DOHH2 (cell line): ENCODE results near the gene HOXC4.
A peak's percentile ranks its signal among the peaks of the same experiment; 100 is the strongest.

Experiments
- H3F3A ChIP-seq: fragments of 200-600 bp; sonication (generic), shearing (Covaris generic); 2 replicates; pipeline ENCODE4 v1.6.0; 2016; ENCODE audit warnings: antibody characterized with exemption, mild to moderate bottlenecking; ENCODE audit not compliant: control insufficient read depth, insufficient read depth
- H3K27ac ChIP-seq: fragments of 200-600 bp; sonication (generic); 2 replicates; pipeline ENCODE4 v1.5.1; 2014; ENCODE audit warnings: low read depth, mild to moderate bottlenecking, low read length, moderate library complexity
- H3K27me3 ChIP-seq: fragments of 200-600 bp; sonication (generic); 2 replicates; pipeline ENCODE4 v1.6.1; 2014; ENCODE audit warnings: mild to moderate bottlenecking, low read length, mixed read lengths; ENCODE audit not compliant: control insufficient read depth
- H3K36me3 ChIP-seq: fragments of 200-600 bp; sonication (generic); 2 replicates; pipeline ENCODE4 v1.6.1; 2014; ENCODE audit warnings: mild to moderate bottlenecking, low read length, moderate library complexity, mixed read lengths; ENCODE audit not compliant: control insufficient read depth
- H3K4me1 ChIP-seq: fragments of 200-600 bp; sonication (generic); 2 replicates; pipeline ENCODE4 v1.6.1; 2014; ENCODE audit warnings: mild to moderate bottlenecking, low read length, mixed read lengths; ENCODE audit not compliant: control insufficient read depth
- H3K4me2 ChIP-seq: fragments of 200-600 bp; sonication (generic); 2 replicates; pipeline ENCODE4 v1.6.0; 2014; ENCODE audit warnings: mild to moderate bottlenecking, low read length, moderate library complexity
- H3K4me3 ChIP-seq: fragments of 200-600 bp; sonication (generic); 2 replicates; pipeline ENCODE4 v1.5.1; 2014; ENCODE audit warnings: mild to moderate bottlenecking, low read length, mixed read lengths
- H3K79me2 ChIP-seq: fragments of 200-600 bp; sonication (generic); 2 replicates; pipeline ENCODE4 v1.6.1; 2014; ENCODE audit warnings: mild to moderate bottlenecking, low read length, mixed read lengths; ENCODE audit not compliant: control insufficient read depth
- H3K9me2 ChIP-seq: fragments of 200-600 bp; sonication (generic); replicated peaks from 2 replicates; pipeline ENCODE4 v1.6.1; 2014; ENCODE audit warnings: mild to moderate bottlenecking, low read length, mixed read lengths; ENCODE audit not compliant: control insufficient read depth
- H3K9me3 ChIP-seq: fragments of 200-600 bp; sonication (generic); 2 replicates; pipeline ENCODE4 v1.6.1; 2014; ENCODE audit warnings: antibody characterized with exemption, low read length, mixed read lengths; ENCODE audit not compliant: control insufficient read depth, insufficient read depth
- H4K20me1 ChIP-seq: fragments of 200-600 bp; sonication (generic); 2 replicates; pipeline ENCODE4 v1.6.0; 2014; ENCODE audit warnings: low read depth, mild to moderate bottlenecking, antibody characterized with exemption, low read length, moderate library complexity; ENCODE audit not compliant: control insufficient read depth, insufficient read depth
- EZH2phosphoT487 ChIP-seq: fragments of 200-600 bp; sonication (generic); IDR thresholded peaks from 2 replicates; pipeline ENCODE4 v1.6.1; 2017; ENCODE audit warnings: borderline replicate concordance, mild to moderate bottlenecking, antibody characterized with exemption, low read length, moderate library complexity, mixed read lengths
- TF ChIP-seq, protein P1 (sequence below): fragments of 200-600 bp; sonication (generic); IDR thresholded peaks from one replicate; pipeline ENCODE4 v1.5.1; 2014; ENCODE audit warnings: antibody characterized with exemption, mild to moderate bottlenecking, low read depth, low read length; ENCODE audit not compliant: poor library complexity, severe bottlenecking

The HOXC4 gene

DNA sequence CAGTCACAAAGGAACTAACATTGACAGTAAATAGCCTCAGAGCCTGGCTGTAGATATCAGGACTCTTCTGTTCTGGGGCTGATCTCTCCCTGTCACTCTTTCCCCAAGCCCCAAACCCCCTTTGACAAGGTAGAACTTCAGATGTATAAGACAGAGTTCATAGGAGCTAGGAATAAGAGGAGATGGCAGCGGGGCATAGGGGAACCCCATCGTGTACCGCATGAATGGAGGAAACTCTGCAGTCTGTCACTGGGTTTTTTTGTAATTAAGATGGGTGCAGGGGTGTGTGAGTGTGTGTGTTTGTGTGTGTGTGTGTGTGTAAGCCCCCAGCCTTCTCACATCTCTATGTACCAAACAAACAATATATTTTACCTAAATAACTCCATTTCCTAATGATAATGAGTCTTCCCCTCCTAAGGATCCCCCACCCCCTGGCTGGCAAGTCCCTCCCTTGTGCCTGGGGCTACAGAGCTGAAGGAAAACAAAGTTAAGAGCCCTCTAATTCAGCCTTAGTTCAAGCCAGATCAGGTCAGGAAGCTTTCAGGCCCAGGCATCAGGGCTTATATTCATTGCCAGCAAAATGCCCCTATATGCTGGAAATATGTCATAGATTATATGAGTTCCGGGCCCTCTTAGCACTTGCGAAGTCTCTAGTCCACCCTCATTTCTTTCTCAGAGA, 9.1 kb upstream of the HOXC4 start:
- no peak overlapping the region for H3K4me3 ChIP-seq
- H3K4me2 ChIP-seq = peak overlapping the region; percentile 28
- no peaks in the 10 kb centered on the region for H3K9me2 ChIP-seq
- H3F3A ChIP-seq = no peaks in the 10 kb centered on the region; the same call in 1 of the 2 replicates
- peaks cover 19% of the 10 kb centered on the region for H3K4me1 ChIP-seq
- H4K20me1 ChIP-seq = no peaks in the 10 kb centered on the region
- peaks cover 27% of the 10 kb centered on the region for H3K27me3 ChIP-seq
- H3K36me3 ChIP-seq = no peaks in the 10 kb centered on the region
- H3K9me3 ChIP-seq = no peaks in the 10 kb centered on the region
- H3K79me2 ChIP-seq = no peaks in the 10 kb centered on the region
- H3K27ac ChIP-seq = no peak overlapping the region
- TF ChIP-seq, protein P1, sequence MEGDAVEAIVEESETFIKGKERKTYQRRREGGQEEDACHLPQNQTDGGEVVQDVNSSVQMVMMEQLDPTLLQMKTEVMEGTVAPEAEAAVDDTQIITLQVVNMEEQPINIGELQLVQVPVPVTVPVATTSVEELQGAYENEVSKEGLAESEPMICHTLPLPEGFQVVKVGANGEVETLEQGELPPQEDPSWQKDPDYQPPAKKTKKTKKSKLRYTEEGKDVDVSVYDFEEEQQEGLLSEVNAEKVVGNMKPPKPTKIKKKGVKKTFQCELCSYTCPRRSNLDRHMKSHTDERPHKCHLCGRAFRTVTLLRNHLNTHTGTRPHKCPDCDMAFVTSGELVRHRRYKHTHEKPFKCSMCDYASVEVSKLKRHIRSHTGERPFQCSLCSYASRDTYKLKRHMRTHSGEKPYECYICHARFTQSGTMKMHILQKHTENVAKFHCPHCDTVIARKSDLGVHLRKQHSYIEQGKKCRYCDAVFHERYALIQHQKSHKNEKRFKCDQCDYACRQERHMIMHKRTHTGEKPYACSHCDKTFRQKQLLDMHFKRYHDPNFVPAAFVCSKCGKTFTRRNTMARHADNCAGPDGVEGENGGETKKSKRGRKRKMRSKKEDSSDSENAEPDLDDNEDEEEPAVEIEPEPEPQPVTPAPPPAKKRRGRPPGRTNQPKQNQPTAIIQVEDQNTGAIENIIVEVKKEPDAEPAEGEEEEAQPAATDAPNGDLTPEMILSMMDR = no peak
- no peak for TF ChIP-seq EZH2phosphoT487

DNA sequence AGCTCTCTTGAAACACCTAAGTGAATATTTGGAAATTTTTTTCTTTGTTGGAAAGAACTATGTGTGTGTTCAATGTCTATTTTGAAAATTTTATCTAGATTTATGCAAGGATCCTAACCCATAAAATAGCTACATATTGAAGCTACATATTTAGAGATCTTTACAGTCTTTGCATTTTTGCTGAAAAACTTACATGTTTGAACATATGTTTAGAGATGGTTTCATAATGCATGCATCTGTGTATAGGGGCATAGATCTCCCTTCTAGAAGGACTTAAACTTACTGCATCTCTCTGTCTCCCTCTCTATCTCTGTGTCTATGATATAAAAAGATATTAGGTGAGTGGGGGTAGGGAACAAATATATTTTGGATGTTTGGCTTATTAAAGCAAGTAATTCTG, 8.2 kb upstream of the HOXC4 start:
- Histone ChIP-seq H3F3A (no peaks in the 10 kb centered on the region; the same call in 1 of the 2 replicates), H3K27me3 (peaks cover 29% of the 10 kb centered on the region), H3K4me3 (no peak overlapping the region), H3K9me2 (no peaks in the 10 kb centered on the region), H3K4me1 (peaks cover 19% of the 10 kb centered on the region), H4K20me1 (no peaks in the 10 kb centered on the region), H3K9me3 (no peaks in the 10 kb centered on the region), H3K4me2 (no peak overlapping the region), H3K27ac (no peak overlapping the region), H3K36me3 (no peaks in the 10 kb centered on the region), H3K79me2 (no peaks in the 10 kb centered on the region)
- TF ChIP-seq, protein P1 = no peak
- no peak for TF ChIP-seq EZH2phosphoT487

DNA sequence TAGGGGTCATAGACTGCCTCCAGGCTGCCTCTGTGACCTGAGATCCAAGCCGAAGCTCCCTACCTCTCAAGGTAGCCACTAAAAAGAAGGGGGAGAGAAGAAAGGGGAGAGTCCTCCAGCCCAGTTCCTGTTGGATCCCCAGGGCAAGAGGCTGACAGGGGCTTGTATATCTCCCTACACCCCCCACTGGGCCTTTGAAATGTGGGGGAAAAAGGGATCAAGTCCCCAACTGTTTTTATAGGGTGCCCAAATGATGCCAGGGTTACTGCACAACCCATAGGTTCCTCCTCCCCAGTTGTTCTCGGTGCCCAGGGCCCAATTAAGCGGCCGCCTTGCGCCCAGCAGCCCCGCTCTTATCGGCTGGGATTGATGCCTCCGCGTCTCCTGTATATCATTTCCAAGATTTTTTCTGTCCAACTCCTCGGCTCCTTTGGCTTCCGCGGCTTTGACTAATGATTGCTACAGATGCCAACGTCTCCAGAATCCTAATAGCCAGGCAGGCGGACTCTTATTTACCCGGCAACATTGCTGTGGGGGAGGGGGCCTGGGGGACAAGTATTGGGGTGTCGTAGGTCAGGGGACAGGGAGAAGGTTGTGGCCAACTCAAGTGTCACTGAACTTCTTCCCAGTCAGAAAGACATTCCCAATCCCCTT, 7.6 kb upstream of the HOXC4 start:
- peaks cover 30% of the 10 kb centered on the region for H3K27me3 ChIP-seq
- H3K79me2 ChIP-seq = no peaks in the 10 kb centered on the region
- H3K9me3 ChIP-seq = no peaks in the 10 kb centered on the region
- H3K4me3 ChIP-seq = no peak overlapping the region
- H3K4me2 ChIP-seq = no peak overlapping the region
- no peaks in the 10 kb centered on the region for H3K9me2 ChIP-seq
- H3K4me1 ChIP-seq = peaks cover 19% of the 10 kb centered on the region
- TF ChIP-seq EZH2phosphoT487 = no peak
- TF ChIP-seq, protein P1 = no peak
- no peak overlapping the region for H3K27ac ChIP-seq
- no peaks in the 10 kb centered on the region for H3K36me3 ChIP-seq
- H4K20me1 ChIP-seq = no peaks in the 10 kb centered on the region
- H3F3A ChIP-seq = peaks cover 2% of the 10 kb centered on the region; the same call in 1 of the 2 replicates
